PFSK-1 (cell line): ENCODE data around the gene FOXO6.

Experiments used
- FOXP2 ChIP-seq: optimal IDR thresholded peaks from 2 replicates; pipeline ENCODE3; 2011; ENCODE audit warnings: borderline replicate concordance, control low read depth, inconsistent platforms; ENCODE audit not compliant: insufficient read depth; ENCODE audit errors: extremely low read length, extremely low read depth
- POLR2AphosphoS5 ChIP-seq: IDR thresholded peaks from 2 replicates; pipeline ENCODE4 v1.6.1; 2012; ENCODE audit warnings: low read depth, mild to moderate bottlenecking, control low read depth, low read length, moderate library complexity
- SIN3A ChIP-seq: IDR thresholded peaks from 2 replicates; pipeline ENCODE4 v1.6.1; 2012; ENCODE audit warnings: mild to moderate bottlenecking, low read length, moderate library complexity, borderline replicate concordance; ENCODE audit not compliant: insufficient read depth
- TAF1 ChIP-seq: IDR thresholded peaks from 2 replicates; pipeline ENCODE4 v1.6.1; 2012; ENCODE audit warnings: low read length, control low read depth, borderline replicate concordance; ENCODE audit not compliant: insufficient read depth
- TF ChIP-seq, protein P1 (sequence below), 2 experiments: IDR thresholded peaks; 2 replicates each; pipeline versions ENCODE4 v1.6.1 to v1.8.0; 2011 to 2012; ENCODE audit warnings: low read depth in 2 of 2, low read length in 2 of 2, control low read depth in 1 of 2, inconsistent platforms in 1 of 2, mild to moderate bottlenecking in 1 of 2, moderate library complexity in 1 of 2; ENCODE audit not compliant: insufficient read depth in 1 of 2

The FOXO6 gene

DNA sequence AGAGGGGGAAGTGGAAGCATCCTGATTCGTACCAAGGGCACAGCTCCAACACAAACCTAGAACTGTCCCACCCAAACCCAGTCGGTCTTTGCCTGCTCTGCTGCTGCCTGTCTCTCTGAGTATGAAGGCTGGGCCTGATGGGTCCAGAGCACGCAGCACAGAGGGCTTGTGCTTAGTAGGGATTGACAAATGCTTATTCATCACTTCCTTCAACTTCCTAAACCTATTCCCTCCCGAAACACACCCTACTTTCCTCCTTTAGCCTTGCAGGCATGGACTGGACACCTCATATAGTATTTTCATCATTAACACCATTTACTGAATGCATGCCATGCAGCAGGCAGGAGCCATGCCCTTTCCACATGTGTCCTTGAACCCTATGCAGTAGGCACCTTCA, 31.3 kb downstream of the FOXO6 start:
- TF ChIP-seq FOXP2 (no peak), SIN3A (no peak), TAF1 (no peak), POLR2AphosphoS5 (no peak)
- TF ChIP-seq, protein P1, sequence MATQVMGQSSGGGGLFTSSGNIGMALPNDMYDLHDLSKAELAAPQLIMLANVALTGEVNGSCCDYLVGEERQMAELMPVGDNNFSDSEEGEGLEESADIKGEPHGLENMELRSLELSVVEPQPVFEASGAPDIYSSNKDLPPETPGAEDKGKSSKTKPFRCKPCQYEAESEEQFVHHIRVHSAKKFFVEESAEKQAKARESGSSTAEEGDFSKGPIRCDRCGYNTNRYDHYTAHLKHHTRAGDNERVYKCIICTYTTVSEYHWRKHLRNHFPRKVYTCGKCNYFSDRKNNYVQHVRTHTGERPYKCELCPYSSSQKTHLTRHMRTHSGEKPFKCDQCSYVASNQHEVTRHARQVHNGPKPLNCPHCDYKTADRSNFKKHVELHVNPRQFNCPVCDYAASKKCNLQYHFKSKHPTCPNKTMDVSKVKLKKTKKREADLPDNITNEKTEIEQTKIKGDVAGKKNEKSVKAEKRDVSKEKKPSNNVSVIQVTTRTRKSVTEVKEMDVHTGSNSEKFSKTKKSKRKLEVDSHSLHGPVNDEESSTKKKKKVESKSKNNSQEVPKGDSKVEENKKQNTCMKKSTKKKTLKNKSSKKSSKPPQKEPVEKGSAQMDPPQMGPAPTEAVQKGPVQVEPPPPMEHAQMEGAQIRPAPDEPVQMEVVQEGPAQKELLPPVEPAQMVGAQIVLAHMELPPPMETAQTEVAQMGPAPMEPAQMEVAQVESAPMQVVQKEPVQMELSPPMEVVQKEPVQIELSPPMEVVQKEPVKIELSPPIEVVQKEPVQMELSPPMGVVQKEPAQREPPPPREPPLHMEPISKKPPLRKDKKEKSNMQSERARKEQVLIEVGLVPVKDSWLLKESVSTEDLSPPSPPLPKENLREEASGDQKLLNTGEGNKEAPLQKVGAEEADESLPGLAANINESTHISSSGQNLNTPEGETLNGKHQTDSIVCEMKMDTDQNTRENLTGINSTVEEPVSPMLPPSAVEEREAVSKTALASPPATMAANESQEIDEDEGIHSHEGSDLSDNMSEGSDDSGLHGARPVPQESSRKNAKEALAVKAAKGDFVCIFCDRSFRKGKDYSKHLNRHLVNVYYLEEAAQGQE (IDR thresholded peaks at IDR 0.05; ENCODE audit: insufficient read depth in 1 of 2, low read depth in 2 of 2, low read length in 2 of 2) = no peak

DNA sequence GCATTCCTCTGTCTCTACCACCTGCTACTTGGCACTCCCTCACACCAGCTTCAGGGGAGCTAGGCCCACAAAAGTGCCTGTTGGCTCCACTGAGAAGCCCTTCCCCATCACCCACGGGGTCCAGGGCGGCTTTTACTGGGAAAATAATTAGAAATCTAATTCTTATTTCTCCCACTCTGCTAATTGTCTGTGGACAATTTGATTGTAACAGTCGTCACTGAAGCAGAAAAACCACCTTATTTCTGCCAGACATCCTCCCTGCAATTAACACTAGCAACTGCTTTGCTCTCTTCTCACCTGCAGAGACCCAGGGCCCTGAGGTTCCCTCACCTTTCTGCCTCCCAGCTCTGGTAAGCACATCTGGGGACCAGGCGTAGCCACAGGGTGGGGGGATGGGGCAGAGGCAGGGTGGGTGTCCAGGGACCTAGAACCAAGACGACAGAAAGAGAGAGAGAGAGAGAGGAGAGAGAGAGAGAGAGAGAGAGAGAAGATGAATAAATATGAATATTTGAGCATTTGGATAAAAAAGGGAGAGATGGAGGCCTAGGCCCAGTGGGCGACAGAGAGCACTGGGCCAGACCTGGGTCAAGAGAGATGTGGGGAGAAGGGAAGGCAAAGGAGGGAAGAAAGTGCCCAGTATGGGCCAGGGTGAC, 32.6 kb downstream of the FOXO6 start:
- TF ChIP-seq POLR2AphosphoS5 (no peak), SIN3A (no peak), TAF1 (no peak), FOXP2 (no peak)

DNA sequence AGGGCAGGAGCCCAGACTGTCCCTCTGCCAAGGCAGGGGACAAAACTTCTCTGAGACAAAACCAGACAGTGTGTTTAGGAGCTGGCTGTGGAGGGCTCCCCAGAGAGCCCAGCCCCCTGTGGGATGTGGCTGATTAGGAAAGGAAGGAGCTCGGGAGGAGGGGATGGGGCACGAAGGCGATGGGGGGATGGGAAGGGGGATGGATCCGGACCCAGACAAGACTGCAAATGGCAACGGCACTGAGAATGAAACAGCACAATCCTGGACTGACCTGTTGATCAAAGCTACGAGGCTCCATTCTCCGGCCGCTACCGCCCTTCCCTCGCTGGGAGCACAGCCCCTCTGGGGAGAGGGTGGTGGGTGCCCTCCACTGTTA, 33.1 kb downstream of the FOXO6 start:
- no peak for TF ChIP-seq FOXP2
- TF ChIP-seq POLR2AphosphoS5 = no peak
- no peak for TF ChIP-seq SIN3A
- TF ChIP-seq TAF1 = no peak
- TF ChIP-seq, protein P1 (IDR thresholded peaks at IDR 0.05; ENCODE audit: insufficient read depth in 1 of 2, low read depth in 2 of 2, low read length in 2 of 2) = no peak

DNA sequence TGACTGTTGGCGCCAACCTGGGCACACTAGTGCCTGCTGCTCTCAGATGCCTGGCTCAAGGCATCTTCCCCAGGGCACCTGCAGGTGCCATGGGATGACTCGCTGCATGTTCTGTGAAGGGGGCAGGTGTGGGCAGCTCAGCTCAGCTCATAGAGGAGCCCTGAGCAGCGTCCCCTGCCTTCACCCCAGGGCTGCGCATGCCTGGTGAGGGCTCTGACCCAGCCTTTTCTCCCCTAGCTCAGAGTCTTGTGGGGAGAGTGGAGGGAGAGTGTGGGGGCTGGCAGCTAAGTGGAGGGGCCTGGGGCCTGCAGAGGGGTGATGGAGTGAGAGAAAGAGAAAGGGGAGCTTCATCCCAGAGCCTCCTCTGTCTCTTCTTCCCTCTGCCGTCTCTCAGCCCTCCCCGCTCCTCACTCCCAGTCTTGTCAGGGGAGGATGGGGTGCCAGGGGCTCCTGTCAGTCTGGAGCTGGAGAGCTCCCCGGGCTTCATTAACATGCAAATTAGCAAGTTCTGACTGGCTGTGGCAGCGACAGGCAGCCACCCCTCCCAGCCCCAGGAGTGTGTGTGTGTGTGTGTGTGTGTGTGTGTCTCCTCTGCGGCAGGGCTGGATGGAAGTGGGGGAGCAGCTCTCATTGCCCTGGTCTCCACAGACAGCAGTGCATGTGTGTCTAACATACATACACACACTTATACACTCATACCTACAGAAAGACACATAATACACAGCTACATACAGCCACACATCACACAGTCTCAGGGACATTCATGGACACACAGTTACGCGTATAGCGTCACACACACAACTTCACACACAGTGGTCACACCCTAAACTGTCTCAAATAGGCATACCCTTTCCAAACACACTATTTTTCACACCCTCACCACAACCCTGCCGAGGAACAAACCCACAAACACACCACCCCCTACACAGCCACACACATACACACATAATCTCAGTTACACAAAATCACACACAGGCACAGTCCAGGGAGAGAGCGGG, 34.0 kb downstream of the FOXO6 start:
- no peak for TF ChIP-seq TAF1
- TF ChIP-seq FOXP2 = no peak

DNA sequence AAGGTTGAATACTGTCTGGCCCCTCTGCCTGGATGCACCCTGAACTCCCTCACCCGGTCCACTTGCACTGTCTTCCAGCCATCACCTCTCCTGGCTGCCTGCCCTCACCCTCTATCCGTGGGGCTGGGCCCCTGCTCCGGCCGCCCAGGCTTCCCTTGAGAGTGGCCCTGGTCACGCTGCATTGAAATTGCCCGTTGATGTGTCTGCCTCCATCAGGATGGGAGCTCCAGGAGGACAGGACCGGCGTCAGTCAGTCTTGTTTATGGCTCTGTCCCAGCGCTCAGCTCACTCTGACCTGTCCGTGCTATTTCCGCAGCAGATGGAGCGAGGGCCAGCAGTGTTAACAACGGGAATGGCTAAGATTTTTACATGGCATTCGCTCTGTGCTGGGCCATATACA, 34.9 kb downstream of the FOXO6 start:
- TF ChIP-seq POLR2AphosphoS5 (no peak), FOXP2 (no peak), TAF1 (no peak)

DNA sequence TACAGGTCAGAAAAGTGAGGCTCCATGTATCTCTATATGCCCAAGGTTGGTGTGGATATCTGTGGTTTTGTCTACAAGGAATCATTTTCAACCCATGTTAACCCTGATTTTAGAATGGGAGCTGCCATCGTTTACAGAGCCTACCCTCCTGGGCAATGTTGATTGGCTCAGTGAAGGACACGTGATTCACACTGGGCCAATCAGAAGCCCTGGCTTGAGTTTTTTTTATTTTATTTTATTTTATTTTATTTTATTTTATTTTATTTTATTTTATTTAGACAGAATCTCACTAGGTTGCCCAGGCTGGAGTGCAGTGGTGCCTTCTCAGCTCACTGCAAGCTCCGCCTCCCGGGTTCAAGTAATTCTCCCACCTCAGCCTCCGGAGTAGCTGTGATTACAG, 35.8 kb downstream of the FOXO6 start:
- TF ChIP-seq, protein P1 (IDR thresholded peaks at IDR 0.05; ENCODE audit: insufficient read depth in 1 of 2, low read depth in 2 of 2, low read length in 2 of 2) = no peak
- no peak for TF ChIP-seq TAF1
- TF ChIP-seq POLR2AphosphoS5 = no peak
- no peak for TF ChIP-seq FOXP2
- no peak for TF ChIP-seq SIN3A

DNA sequence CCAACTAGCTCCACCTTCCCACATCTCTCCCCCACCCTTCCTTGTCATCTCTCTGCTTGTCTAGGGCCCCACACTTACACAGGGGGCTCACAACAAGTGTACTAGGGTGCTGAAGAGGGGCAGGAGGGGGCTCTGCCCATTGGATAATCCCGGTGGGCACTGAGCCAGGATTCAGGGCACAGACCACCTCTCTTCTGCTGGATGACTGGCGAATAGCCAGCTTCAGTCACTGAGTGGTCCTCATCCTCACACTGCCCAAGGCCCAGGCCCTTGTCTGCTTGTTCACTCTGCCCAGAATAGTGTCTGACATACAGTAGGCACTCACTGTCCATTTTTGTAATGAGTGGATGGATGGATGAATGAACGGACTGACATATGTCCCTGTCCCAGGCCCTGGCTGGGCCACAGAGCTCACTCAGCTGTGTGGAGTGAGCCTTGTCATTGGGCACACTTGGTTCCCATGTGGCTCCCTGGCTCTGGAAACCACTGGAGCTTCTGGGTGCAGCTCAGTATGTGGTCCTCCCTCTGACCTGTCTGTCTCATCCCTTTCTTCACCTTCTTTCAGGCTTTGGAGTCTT, 36.6 kb downstream of the FOXO6 start:
- no peak for TF ChIP-seq POLR2AphosphoS5
- TF ChIP-seq, protein P1 (IDR thresholded peaks at IDR 0.05; ENCODE audit: insufficient read depth in 1 of 2, low read depth in 2 of 2, low read length in 2 of 2) = no peak
- TF ChIP-seq FOXP2 = no peak
- no peak for TF ChIP-seq TAF1
- TF ChIP-seq SIN3A = no peak
